Stimulated activated CD4-positive, alpha-beta T cell treated with anti-CD3 and anti-CD28 coated beads, TNF-alpha, amount 100 ng/mL, for 1 hour (primary cell): ENCODE data around the gene ANGPTL8.
A peak's percentile ranks its signal among the peaks of the same experiment; 100 is the strongest.

Experiments
- DNase-seq, 3 donors: peaks; one replicate each; pipeline ENCODE4 v3.0.0-alpha.2; 2020; ENCODE audit warnings: low read depth in 3 of 3, low spot score in 1 of 3

Gene ANGPTL8

GRCh38 chr19:11203194-11204075 is 36.0 kb upstream of the ANGPTL8 start:
- DNase-seq: peak in 1 of 3 donors; percentile 14

DNA sequence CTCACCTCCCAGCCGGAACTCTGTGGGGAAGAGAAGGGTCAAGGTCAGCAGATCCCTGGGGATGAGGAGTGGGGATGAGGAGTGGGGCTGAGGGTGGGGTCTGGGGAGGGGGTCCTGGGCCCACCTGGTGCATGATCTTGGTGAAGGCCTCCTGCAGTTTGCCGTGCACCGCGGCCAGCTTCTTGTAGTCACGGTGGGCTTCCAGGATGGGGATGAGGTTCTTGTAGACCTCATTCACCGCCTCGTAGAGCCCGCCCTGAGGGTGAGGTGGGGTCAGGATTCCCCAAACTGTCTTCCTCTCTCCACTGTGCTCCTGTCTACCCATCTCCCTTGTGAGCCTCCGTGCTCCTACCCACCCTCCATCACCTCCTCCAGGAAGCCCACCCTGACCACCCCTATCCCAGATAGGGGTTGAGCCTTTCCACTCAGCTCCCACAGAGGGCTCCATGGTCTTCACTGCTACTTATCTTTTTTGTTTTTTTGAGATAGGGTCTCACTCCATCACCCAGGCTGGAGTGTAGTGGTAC is 35.3 kb upstream of the ANGPTL8 start:
- DNase-seq: no peak

- no peak for DNase-seq
Observed at GRCh38 chr19:11204943-11205349, 34.5 kb upstream of the ANGPTL8 start.

- DNase-seq: no peak
Observed at GRCh38 chr19:11205939-11206570, 33.4 kb upstream of the ANGPTL8 start.

DNA sequence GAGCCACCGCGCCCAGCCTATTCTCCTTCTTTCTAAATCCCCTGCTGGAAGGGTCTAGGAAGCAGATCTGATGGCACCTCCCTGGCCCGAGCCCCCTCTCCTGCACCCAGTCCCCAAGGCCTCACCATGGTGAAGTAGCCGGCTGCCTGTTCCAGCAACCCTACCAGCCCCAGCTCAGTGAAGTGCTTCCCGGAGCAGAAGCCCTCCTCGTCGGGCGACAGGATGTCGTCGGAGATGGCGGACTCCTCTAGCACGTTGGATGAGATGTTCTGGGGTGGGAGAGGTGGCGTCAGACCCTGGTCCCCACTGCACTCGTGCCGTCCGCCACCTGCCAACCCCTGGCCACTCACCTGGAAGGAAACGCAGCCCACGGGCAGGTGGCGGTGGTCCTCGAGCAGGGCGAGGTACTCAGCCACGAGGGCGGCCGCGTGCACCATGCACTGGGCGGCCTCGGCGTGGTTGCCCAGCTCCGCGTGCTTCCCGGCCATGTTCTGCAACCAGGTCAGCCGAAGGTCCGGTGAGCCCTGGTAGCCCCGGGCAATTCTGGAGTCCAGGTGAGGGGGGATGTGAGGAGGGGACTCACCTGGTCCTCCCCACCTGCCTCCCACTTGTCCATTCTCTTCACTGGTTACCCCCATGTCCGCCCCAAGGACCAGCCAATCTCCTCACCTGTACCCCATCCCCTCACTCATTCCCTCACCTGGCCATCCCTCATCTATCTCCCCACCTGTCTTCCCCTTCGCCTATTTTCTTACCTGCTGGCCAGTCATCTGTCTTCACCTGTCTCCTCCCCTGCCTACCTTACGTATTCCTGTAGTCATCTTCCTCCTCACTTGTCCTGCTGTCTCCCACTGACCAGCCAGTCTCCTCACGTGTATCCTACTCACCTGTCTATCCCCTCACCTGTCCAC is 30.6 kb upstream of the ANGPTL8 start:
- no peak for DNase-seq

GRCh38 chr19:11209839-11210655 is 29.4 kb upstream of the ANGPTL8 start:
- no peak for DNase-seq

DNA sequence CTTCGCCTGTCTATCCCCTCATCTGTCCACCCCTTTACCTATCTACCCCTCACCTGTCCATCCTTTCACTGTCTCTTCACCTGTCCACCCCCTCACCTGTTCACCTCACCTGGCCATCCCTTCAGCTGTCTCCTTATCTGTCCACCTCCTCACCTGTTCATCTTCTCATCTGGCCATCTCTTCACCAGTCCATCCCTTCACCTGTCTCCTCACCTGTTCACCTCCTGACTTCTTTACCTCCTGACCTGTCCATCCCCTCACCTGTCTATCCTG is 28.8 kb upstream of the ANGPTL8 start:
- DNase-seq: no peak

- DNase-seq: no peak
Observed at GRCh38 chr19:11214387-11214786, 25.0 kb upstream of the ANGPTL8 start.

DNA sequence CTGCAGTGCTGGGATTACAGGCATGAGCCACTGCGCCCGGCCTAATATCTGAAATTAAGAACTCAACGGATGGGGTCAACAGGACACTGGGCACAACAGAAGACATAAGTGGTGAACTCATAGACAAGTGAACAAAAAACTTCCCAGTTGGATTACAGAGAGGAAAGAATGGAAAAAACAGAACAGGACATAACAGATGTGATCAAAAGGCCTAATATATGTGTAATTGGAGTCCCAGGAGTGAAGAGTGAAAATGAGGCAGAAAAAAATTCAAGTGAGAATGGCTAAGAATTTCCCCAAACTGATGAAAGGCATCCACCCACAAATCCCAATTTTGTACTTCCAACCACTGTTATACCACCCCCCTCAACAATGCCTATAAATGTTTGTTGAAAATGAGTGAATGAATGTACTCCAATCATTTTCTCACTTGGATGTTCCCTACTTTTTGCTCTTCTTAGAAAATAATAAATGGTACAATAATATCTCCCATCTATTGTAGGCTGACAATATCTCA is 18.3 kb upstream of the ANGPTL8 start:
- DNase-seq: no peak

DNA sequence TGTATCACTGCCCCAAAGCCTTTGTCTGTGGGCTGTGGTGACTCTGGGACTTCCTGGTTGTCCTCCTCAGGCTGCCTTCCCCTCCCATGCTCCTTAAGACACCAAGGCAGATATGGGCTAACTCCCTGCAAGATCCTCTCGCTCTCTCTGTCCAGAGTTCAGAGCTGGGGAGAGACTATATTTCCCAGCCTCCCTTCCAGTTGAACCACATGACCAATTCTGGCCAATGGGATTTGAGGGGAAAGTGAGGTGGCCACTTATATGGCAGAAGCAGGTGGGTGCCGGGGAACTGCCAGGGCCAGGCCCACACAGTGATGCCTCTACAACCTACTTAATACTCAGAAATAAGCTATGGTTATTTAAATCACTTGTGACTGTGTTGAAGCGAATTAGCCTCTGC is 16.2 kb upstream of the ANGPTL8 start:
- no peak for DNase-seq

DNA sequence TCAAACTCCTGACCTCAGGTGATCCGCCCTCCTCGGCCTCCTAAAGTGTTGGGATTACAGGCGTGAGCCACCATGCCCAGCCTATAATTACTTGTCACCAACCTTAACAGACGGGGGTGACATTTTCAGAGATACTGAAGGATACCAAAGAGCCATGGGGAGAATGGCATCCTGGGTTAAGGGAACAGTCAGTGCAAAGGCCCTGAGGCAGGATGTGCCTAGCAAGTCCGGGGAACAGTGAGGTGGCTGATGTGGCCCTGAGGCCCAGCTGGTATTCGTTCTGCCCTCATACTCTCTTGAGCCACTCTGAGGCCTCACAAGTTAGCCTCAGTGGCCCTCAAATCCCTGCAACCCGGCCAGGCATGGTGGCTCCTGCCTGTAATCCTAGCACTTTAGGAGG is 15.0 kb upstream of the ANGPTL8 start:
- DNase-seq: no peak

- DNase-seq: no peak
Observed at GRCh38 chr19:11225172-11225571, 14.2 kb upstream of the ANGPTL8 start.

DNA sequence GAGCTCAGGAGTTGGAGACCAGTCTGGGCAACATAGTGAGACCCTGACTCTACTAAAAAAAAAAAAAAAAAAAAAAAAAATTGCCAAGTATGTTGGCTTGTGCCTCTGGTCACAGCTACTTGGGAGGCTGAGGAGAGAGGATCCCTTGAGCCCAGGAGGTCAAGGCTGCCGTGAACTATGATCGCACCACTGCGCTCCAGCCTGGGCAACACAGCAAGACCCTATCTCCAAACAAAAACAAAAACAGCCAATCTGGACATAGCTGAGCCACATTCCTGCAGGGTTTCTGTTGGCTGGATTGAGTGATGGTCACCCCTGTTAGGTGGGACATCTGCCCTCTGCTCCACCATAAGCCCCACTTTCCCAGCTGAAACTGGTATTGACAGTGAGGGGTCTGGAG is 13.6 kb upstream of the ANGPTL8 start:
- DNase-seq: no peak

DNA sequence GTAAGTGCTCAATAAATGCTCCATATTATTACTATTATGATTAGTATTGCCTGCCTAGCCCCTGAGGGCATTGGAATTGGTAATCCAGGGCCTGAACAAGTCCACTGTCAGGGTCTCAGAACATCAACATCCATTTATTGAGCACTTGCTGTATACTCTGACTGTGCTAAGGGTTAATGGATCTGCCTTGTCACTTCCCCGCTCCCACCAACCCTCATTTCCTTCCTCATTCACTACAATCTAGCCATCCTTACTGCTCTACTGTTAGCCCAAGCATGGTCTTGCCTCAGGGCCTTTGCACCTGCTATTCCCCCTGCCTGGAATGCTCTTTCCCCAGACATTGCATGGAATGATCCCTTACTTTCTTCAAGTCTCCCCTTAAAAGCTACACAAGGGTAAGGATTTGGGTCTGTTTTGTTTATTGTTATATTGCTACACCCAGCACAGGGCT is 12.7 kb upstream of the ANGPTL8 start:
- no peak for DNase-seq

DNA sequence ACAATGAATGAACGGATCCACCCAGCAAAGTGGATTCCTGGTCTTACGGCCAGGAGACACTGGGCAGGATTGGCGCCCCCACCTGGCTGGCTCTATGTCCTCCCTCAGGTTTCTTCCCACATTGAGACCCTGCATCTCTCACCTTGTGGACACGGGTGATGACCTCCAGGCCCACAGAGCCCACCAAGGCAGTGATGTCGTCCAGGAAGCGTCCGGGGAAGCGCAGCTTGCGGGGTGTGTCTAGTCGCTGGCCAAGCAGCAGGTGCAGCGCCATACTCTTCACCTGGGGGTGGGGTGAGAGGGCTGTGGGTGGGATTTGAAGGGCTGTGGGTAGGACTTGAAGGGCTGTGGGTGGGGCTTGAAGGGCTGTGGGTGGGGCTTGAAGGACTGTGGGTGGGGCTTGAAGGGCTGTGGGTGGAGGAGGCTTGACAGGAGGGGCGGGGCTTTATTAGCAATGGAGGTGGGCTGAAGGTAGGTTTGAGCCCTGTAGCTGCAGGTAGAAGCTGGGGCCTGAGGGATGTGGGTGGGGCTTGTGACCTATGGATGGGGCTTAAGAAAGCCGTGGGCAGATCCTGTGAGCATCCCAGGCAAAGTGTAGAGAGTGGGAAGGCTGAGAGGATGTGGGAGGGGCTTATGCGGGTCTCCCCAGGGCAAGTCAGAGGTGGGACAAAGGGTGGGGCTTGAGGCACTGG is 12.1 kb upstream of the ANGPTL8 start:
- no peak for DNase-seq

DNA sequence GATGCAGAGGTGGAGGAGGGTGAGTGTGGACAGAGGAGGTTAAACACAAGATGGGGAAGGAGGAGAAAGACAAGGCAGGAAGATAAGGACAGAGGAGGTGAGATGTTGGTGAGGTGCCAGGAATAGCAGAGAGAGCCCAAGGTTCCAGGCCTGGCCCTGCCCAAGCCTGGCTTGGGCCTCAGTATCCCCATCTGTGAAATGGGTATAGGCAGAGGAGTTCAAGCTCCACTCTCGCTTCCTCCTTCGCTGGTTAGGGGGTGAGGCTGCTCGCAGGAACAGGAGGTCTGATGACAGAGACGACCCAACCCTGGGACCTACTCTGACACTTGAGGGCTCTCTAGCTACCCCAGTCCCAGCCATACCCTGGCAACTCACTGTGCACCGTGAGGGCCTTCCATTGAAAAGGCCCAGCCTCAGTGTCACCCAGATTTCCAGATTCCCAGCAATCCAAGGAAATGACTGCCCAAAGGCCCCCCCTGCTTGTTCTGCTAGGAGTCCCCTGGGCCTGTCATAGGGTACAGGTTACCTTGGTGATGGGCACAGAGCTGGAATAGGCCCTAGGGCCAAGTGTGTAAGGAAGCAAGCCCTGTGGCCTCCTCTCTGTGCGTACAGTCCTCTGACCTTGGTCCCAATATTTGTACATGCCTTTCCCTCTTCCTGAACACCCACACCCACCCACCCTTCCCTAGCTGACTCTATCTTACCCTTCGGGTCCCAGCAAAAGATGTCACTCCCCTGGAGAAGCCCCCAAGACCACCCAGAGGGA is 8.6 kb upstream of the ANGPTL8 start:
- DNase-seq: no peak

DNA sequence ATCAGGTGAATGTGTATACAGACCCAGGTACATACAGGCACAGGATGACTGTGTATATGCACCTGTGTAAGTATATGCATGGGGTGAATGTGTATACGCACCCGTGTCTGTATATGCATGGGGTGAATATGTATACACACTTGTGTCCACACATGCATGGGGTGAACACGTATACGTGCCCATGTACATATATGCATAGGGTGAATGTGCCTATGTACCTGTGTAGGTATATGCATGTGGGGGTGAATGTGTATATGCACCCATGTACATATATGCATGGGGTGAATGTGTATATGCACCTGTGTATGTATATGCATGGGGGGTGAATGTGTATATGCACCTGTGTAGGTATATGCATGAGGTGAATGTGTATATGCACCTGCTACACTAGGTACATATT is 6.9 kb upstream of the ANGPTL8 start:
- no peak for DNase-seq

DNA sequence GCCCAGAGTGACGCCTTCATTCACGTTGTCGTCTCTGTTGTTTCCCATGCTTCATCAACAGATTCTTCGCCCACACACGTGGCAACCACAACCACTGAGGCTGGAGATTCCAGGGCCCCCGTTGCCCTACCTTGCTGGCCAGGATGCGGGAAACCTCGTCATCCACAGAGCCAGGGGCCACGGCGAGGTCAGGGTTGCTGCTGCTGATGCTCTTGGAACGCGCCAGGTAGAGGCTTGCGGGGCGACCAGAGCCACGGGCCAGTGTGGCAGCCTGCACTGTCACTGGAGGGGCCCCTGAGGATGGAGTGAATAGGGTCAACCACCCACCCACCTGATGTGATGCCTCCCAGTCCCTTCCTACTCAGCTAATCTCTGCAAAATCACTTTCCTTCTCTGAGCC is 6.3 kb upstream of the ANGPTL8 start:
- no peak for DNase-seq

DNA sequence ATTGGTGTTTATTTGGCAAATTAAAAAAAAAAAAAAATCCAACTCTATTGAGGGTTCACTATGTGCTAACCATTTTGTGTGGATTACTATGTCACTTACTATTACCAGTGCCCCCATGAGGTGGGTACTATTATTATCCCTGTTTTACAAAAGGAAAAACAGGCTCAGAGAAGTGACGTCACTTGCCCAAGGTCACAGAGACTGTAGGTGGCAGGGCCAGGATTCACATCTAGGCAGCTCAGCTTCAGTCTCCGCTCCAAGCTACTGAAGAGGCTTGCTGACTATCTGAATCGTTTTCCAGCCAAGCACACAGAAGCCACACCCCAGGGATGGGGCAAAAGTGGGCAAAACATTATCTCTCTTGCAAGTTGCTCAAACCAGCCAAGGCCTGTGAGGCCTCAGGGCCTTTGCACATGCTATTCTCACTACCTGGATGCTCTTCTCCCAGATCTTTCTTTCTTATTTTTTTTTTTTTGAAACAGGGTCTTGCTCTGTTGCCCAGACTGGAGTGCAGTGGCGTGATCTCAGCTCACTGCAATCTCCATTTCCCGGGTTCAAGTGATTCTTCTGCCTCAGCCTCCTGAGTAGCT is 4.8 kb upstream of the ANGPTL8 start:
- DNase-seq: no peak
